ENCODE results near the gene MYO3B. TPM values are rescaled to one million over a fixed set of nuclear protein-coding genes. Genes with fewer than 3 reads are reported as not detected.

MYO3B gene
- total and polyA plus RNA-seq, 2 donors (not counting 3 experiments of a cell fraction or from before 2014, with no cell fraction given), result 0.03 TPM; not detected in 1

DNA sequence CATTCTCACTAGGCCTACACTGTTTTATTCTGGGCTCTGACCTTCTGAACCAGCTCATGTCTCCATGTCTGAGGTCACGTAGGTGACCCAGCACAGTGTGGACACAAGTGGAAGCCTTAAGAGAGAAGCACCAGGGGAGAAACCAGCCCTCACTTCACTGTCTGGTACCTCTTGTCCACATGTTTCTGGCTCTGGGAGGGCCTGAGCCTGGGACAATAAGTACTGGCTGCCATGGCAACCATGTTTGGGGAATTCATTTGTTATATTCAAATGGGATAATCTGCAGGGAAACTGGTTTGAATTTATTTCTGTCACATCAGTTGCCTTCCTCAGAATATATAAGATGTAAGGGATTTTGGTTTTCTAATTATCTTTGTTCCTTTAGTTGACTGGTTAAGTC, 23.3 kb downstream of the MYO3B start:
- POLR2A ChIA-PET, result no interaction called here
- CTCF ChIA-PET, result no interaction called here

More for the DNA sequence above, 23.3 kb downstream of the MYO3B start:
- no peaks in the 10 kb centered on the region for H3K79me2 ChIP-seq (ENCODE audit: control insufficient read depth, insufficient read depth, low read length)
- H3K27ac ChIP-seq (ENCODE audit: insufficient read depth, low read depth, low read length), result no peak overlapping the region
- FAIRE-seq (no peak), DNase-seq (ENCODE audit: low read depth, low spot score) (no peak)
- no peaks in the 10 kb centered on the region for H4K20me1 ChIP-seq (replicated peaks; ENCODE audit: control insufficient read depth, extremely low read depth, insufficient read depth, low read length)
- no peaks in the 10 kb centered on the region for H3K9me3 ChIP-seq (replicated peaks; ENCODE audit: control insufficient read depth, insufficient read depth, low read length)
- intact Hi-C loops (cut with micrococcal nuclease) (no loop called here), dilution Hi-C loops (cut with MboI; ENCODE audit: extremely low pct_ligation_motif_present, low sequenced_read_pairs) (no loop called here)
- no peaks in the 10 kb centered on the region for H3K9me1 ChIP-seq (replicated peaks; ENCODE audit: control insufficient read depth, extremely low read depth, insufficient read depth, low read length)
- TF ChIP-seq FOS (IDR thresholded peaks at IDR 0.05; ENCODE audit: borderline replicate concordance, insufficient read depth, low read length) (no peak), GATA2 (IDR thresholded peaks at IDR 0.05; ENCODE audit: insufficient read depth, insufficient read length, low read depth, low read length) (no peak), EZH2 (IDR thresholded peaks at IDR 0.05; ENCODE audit: borderline replicate concordance, low read depth, low read length, severe bottlenecking) (no peak), MYC (IDR thresholded peaks at IDR 0.05; ENCODE audit: low read depth, low read length) (no peak), POLR2AphosphoS5 (IDR thresholded peaks at IDR 0.05; ENCODE audit: insufficient read depth, low read depth, low read length) (no peak), JUN (IDR thresholded peaks at IDR 0.05; ENCODE audit: borderline replicate concordance, insufficient read depth, insufficient read length, low read depth) (no peak), POLR2A (IDR thresholded peaks at IDR 0.05; ENCODE audit: low read depth, low read length) (no peak)
- TF ChIP-seq, protein P1, sequence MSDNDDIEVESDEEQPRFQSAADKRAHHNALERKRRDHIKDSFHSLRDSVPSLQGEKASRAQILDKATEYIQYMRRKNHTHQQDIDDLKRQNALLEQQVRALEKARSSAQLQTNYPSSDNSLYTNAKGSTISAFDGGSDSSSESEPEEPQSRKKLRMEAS (IDR thresholded peaks at IDR 0.05; ENCODE audit: insufficient read depth, insufficient read length), result no peak
- TF ChIP-seq, protein P2, sequence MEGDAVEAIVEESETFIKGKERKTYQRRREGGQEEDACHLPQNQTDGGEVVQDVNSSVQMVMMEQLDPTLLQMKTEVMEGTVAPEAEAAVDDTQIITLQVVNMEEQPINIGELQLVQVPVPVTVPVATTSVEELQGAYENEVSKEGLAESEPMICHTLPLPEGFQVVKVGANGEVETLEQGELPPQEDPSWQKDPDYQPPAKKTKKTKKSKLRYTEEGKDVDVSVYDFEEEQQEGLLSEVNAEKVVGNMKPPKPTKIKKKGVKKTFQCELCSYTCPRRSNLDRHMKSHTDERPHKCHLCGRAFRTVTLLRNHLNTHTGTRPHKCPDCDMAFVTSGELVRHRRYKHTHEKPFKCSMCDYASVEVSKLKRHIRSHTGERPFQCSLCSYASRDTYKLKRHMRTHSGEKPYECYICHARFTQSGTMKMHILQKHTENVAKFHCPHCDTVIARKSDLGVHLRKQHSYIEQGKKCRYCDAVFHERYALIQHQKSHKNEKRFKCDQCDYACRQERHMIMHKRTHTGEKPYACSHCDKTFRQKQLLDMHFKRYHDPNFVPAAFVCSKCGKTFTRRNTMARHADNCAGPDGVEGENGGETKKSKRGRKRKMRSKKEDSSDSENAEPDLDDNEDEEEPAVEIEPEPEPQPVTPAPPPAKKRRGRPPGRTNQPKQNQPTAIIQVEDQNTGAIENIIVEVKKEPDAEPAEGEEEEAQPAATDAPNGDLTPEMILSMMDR (IDR thresholded peaks at IDR 0.05; ENCODE audit: extremely low read depth in 1 of 2, insufficient read depth in 1 of 2, low read depth in 1 of 2, low read length in 2 of 2), result no peak
- H3K36me3 ChIP-seq (ENCODE audit: control insufficient read depth in 2 of 2, extremely low read depth in 1 of 2, insufficient read depth in 2 of 2, low read length in 2 of 2), result no peaks in the 10 kb centered on the region
- BruUV-seq (replicated peaks), result no TSS peak
- H3K27me3 ChIP-seq (ENCODE audit: control insufficient read depth in 2 of 2, insufficient read depth in 2 of 2, low read length in 2 of 2), result peaks cover 5 to 7% of the 10 kb centered on the region in 2 experiments
- H2AFZ ChIP-seq (ENCODE audit: low read depth, low read length), result no peak overlapping the region
- no peaks in the 10 kb centered on the region for H3K4me1 ChIP-seq (ENCODE audit: control insufficient read depth, extremely low read depth, insufficient read depth, low read length)
- no peak overlapping the region for H3K4me3 ChIP-seq (replicated peaks in 1 of 3; ENCODE audit: insufficient read depth in 1 of 3, low read depth in 1 of 3, low read length in 3 of 3)
- no peak overlapping the region for H3K9ac ChIP-seq (replicated peaks; ENCODE audit: extremely low read depth, insufficient read depth, low read length)
- no peak overlapping the region for H3K4me2 ChIP-seq (ENCODE audit: insufficient read depth, low read length)
